Calu3 (cell line): ENCODE results near the gene ERCC8. TPM values are rescaled to one million over a fixed set of nuclear protein-coding genes. Genes with fewer than 3 reads are reported as not detected.

Experiments used
- BruUV-seq: library from RNA; stranded (reverse); fragments of 400-500 nt; replicated peaks from 2 replicates; lab custom pipeline; 2021; lab: Mats Ljungman, UMichigan
- CTCF ChIA-PET: fragments of 300-600 bp; sonication (Branson Sonifier 250); formaldehyde crosslinking; loops from one replicate; lab custom pipeline; 2022; ENCODE audit warnings: antibody characterized with exemption; lab: Charles Lee
- DNase-seq: peaks from one replicate; pipeline ENCODE4 v3.0.0; 2022
- H3K27ac Mint-ChIP-seq: one replicate; pipeline ENCODE4 v1.8.0; 2022; ENCODE audit warnings: mixed read lengths; ENCODE audit not compliant: unreplicated experiment
- H3K27me3 Mint-ChIP-seq: one replicate; pipeline ENCODE4 v1.8.0; 2022; ENCODE audit warnings: mixed read lengths; ENCODE audit not compliant: unreplicated experiment
- H3K36me3 Mint-ChIP-seq: one replicate; pipeline ENCODE4 v1.8.0; 2022; ENCODE audit warnings: mild to moderate bottlenecking, moderate library complexity, mixed read lengths; ENCODE audit not compliant: insufficient read depth, unreplicated experiment
- H3K4me1 Mint-ChIP-seq: one replicate; pipeline ENCODE4 v1.8.0; 2022; ENCODE audit warnings: mild to moderate bottlenecking, low read depth, mixed read lengths; ENCODE audit not compliant: unreplicated experiment
- H3K4me3 Mint-ChIP-seq: one replicate; pipeline ENCODE4 v1.8.0; 2022; ENCODE audit warnings: mild to moderate bottlenecking, low read depth, moderate library complexity, mixed read lengths; ENCODE audit not compliant: unreplicated experiment
- H3K9me3 Mint-ChIP-seq: one replicate; pipeline ENCODE4 v1.8.0; 2022; ENCODE audit warnings: low read depth, mixed read lengths; ENCODE audit not compliant: unreplicated experiment
- intact Hi-C: fragments of 100-400 bp; cut with micrococcal nuclease; formaldehyde crosslinking; loops from one replicate; pipeline ENCODE4 v1.10.0; 2022; ENCODE audit not compliant: unreplicated experiment
- total RNA-seq: library from RNA; stranded (reverse); gene quantifications from 2 replicates; pipeline ENCODE4 v1.2.3, GENCODE V29; 2022
- TF ChIP-seq, protein P1 (sequence below): fragments of 200-600 bp; IDR thresholded peaks from one replicate; pipeline ENCODE4 v1.8.0; 2022; ENCODE audit warnings: antibody characterized with exemption; ENCODE audit not compliant: unreplicated experiment

ERCC8 gene
- total RNA-seq, 1 experiment from 2014 or later = 19.7 TPM

DNA sequence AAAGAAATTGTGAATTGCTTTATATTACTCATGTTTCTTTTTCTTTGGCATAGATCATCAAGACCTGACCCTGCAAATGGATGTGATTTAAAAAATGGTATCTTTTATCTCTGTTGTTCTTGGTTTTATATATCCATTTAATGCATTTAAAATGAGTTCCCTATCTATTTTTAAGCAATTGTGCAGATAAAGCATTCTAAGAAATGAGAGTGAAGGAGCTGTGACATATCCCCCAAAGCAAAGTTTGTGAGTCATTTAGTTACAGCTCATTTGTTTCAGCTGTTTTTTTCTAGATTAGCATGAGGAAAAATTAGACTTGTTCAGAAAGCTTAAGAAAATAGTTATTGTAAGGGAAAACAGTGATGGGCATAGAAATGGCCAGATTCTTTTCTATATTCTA is 93.2 kb downstream of the ERCC8 start:
- Mint-ChIP-seq H3K27me3 (no peaks in the 10 kb centered on the region), H3K36me3 (no peaks in the 10 kb centered on the region), H3K9me3 (no peaks in the 10 kb centered on the region), H3K4me1 (no peaks in the 10 kb centered on the region), H3K4me3 (no peak overlapping the region), H3K27ac (no peak overlapping the region)
- CTCF ChIA-PET = interaction anchor here (0.8 kb wide), 1 partner anchor 89 kb away, joined by 3 read pairs; no protein-coding TSS in a partner anchor
- BruUV-seq = no TSS peak
- TF ChIP-seq, protein P1, sequence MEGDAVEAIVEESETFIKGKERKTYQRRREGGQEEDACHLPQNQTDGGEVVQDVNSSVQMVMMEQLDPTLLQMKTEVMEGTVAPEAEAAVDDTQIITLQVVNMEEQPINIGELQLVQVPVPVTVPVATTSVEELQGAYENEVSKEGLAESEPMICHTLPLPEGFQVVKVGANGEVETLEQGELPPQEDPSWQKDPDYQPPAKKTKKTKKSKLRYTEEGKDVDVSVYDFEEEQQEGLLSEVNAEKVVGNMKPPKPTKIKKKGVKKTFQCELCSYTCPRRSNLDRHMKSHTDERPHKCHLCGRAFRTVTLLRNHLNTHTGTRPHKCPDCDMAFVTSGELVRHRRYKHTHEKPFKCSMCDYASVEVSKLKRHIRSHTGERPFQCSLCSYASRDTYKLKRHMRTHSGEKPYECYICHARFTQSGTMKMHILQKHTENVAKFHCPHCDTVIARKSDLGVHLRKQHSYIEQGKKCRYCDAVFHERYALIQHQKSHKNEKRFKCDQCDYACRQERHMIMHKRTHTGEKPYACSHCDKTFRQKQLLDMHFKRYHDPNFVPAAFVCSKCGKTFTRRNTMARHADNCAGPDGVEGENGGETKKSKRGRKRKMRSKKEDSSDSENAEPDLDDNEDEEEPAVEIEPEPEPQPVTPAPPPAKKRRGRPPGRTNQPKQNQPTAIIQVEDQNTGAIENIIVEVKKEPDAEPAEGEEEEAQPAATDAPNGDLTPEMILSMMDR = no peak
- intact Hi-C loops = no loop called here
- no peak for DNase-seq

- Mint-ChIP-seq H3K36me3 (peaks cover 23% of the 10 kb centered on the region), H3K27me3 (no peaks in the 10 kb centered on the region), H3K27ac (no peak overlapping the region), H3K4me3 (no peak overlapping the region), H3K9me3 (no peaks in the 10 kb centered on the region), H3K4me1 (peaks cover 23% of the 10 kb centered on the region)
- BruUV-seq = no TSS peak
- TF ChIP-seq, protein P1 = no peak
- intact Hi-C loops = no loop called here
- CTCF ChIA-PET = no interaction called here
- no peak for DNase-seq
Measured at GRCh38 chr5:60846298-60846697, 98.6 kb downstream of the ERCC8 start.

DNA sequence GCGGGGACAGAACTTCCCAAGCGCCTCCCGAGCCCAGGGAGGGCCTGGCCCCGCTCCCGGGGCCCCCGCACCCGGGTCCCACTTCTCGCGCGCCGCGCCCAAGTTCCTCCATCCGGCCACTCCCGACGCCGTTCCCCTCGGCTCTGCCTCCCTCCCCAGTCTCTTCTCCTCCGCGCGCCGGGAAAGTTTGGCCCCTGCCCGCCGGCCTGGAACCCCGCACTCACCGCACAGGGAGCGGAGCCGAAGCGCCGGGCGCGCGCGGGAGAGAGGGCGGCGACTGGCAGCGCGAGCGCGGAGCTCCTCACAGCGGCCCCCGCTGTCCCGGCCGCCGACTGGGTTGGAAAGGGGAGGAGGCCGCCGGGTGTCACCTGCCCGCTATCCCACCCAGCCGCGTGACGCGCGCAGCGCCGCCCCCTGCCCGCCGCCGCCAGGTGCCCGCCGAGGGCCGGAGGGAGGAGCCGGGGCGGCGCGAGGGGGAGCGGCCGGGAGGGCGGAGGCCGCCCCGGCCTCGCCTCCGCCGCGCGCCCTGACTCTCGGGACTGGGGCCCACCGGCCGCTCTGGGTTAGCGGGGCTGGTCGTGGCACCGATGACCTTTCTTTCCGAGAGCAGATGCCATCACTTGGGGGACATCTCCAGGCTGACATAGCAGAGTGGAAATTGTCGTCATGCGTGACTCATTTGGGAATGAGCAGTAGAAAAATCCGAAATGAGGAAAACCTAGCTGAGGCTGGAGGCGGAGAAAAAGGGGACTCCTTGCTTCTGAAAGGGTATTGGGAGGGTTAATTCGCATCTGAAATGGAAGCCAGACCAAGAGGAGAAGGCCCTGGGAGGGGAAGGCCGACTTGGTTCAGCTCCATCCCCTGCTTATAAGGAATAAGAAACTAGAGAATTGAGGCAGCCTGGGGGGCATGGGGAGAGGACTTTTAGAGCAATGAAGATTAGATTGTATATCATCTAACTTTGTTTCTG is 100.6 kb downstream of the ERCC8 start, which contains the start of gene ELOVL7:
Gene ELOVL7 (minus strand): TSS at position 334 of the 970 bp plus-strand sequence. CDS start 56,872 bp downstream, outside the sequence.
- peak; percentile 97 for DNase-seq
- intact Hi-C loops = loop anchor here (2.0 to 5.0 kb wide), 2 partner anchors 152 to 165 kb away; no protein-coding TSS in a partner anchor
- Mint-ChIP-seq H3K9me3 (no peaks in the 10 kb centered on the region), H3K27me3 (no peaks in the 10 kb centered on the region), H3K27ac (peak within 1 kb of the TSS; percentile 83), H3K4me1 (peaks cover 27% of the 10 kb centered on the region), H3K36me3 (peaks cover 23% of the 10 kb centered on the region), H3K4me3 (peak within 1 kb of the TSS; percentile 90)
- TF ChIP-seq, protein P1 = peak; percentile 55
- CTCF ChIA-PET = interaction anchor here (1.0 to 2.0 kb wide), 4 partner anchors 10 to 144 kb away, joined by 4 read pairs; partner anchors contain the start of gene DEPDC1B
- TSS peak; percentile 89 for BruUV-seq

DNA sequence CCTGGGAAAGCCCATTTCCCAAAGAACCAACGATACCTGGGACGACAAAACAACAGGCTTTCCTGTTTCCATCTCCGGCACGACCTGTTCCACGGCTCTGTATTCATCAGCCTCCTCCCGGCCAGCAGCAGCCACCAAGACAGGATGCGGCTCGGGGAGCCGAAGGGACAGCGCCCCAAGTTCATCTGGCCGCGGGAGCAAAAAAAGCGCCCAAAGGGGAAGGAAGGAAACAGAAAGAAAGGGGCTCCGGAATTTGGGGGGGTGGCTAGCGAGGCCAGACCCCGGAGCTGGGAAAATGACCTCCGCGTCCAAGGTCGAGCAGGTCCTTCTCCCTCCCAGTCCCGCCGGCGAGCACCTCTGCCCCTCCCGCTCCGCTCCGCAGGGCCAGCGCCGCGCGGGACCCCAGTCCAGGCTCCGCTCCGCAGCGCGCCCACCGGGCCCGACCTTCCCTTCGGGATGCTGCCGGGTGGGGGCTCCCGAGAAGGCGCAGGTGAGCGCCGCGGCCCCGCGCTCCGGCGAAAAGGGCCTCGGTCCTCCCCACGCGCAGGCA is 101.4 kb downstream of the ERCC8 start:
- no peaks in the 10 kb centered on the region for H3K9me3 Mint-ChIP-seq
- TF ChIP-seq, protein P1 = peak; percentile 21
- no peaks in the 10 kb centered on the region for H3K27me3 Mint-ChIP-seq
- DNase-seq = peak; percentile 26
- H3K4me1 Mint-ChIP-seq = peaks cover 29% of the 10 kb centered on the region
- CTCF ChIA-PET = interaction anchor here (1.0 to 2.0 kb wide), 5 partner anchors 9 to 169 kb away, joined by 3 to 4 read pairs (median 4); partner anchors contain the start of gene DEPDC1B
- peak overlapping the region; percentile 90 for H3K4me3 Mint-ChIP-seq
- H3K27ac Mint-ChIP-seq = peak overlapping the region; percentile 83
- peaks cover 23% of the 10 kb centered on the region for H3K36me3 Mint-ChIP-seq
- no TSS peak for BruUV-seq
- intact Hi-C loops = loop anchor here (5.0 kb wide), 1 partner anchor 151 kb away; no protein-coding TSS in a partner anchor
